Caki2 (cell line): ENCODE data around the gene PGP. TPM values are rescaled to one million over a fixed set of nuclear protein-coding genes. Genes with fewer than 3 reads are reported as not detected.
"Not testable (repeated sequence)": the region's sequence is repeated elsewhere in the genome, so short reads cannot be mapped to it uniquely, and the experiment has no call there.

ENCODE experiments used
- DNase-seq: peaks from one replicate; pipeline ENCODE4 v3.0.0-alpha.2; 2015; ENCODE audit warnings: low read depth
- in situ Hi-C: cut with HindIII; loops from 2 replicates; pipeline ENCODE4 v1.10.0; 2016; ENCODE audit warnings: low sequenced_read_pairs, low pct_unique_long_range_greater_than_20kb, mixed read lengths
- total RNA-seq: library from RNA; depleted of rRNA; stranded (reverse); fragments of >200 nt; shearing (Covaris generic); gene quantifications from 2 replicates; pipeline ENCODE4 v1.2.3, GENCODE V29; 2014; ENCODE audit warnings: low replicate concordance; rRNA removed

PGP gene
- 59.6 and 78.5 TPM in 2 replicates for total RNA-seq

DNA sequence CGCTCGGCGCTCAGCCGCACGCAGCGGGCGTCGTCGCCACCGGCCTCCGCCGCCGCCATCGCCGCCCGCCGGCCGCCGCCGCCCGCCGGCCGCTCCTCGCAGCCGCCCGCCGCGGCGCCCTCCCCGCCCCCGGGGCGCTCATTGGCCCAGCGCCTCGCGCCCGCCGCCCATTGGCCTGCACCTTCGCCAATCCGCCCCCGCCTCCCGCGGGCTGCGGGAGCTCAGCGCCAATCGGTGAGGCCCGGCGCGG lies at the start of gene PGP:
TSS of gene PGP (minus strand) at position 122 of the 250 bp plus-strand sequence. CDS start at position 59, 63 bp downstream.
- DNase-seq = no peak
- in situ Hi-C loops = no loop called here

DNA sequence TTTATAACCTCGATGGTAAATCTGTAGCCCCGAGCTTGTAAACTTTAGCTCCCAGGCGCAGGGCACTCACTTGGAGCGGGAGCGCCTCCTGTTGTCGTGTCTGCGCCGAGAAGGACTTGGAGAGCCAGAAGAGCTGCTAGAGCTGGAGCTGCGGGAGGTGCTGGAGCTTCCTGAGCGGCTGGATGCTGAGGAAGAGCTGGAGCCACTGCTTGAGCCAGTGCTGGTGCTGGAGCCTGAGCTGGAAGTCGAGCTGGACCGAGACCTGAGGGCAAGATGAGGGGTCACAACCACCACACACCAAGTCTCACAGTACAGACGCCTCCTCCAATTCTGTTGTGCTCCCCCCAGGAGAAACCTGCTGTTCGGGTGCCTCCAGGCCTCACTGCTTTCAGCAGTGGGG lies 48.4 kb upstream of the PGP start:
- in situ Hi-C loops, DNase-seq: not testable (repeated sequence)

DNA sequence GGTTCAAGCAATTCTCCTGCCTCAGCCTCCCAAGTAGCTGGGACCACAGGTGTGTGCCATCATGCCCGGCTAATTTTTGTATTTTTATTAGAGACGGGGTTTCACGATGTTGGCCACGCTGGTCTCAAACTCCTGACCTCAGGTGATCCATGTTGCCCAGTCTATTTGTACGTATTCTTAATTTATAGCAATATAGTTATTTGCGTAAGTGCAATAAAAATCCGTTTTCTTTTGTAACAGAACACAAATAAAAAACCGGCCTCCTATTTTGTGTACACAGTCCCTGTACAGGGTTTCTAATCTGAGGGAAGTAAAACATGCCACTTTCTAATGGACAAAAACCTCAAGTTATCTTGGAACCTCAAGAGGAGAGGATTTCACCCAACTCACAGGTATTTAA lies 45.6 kb upstream of the PGP start:
- no peak for DNase-seq
- in situ Hi-C loops = no loop called here

DNA sequence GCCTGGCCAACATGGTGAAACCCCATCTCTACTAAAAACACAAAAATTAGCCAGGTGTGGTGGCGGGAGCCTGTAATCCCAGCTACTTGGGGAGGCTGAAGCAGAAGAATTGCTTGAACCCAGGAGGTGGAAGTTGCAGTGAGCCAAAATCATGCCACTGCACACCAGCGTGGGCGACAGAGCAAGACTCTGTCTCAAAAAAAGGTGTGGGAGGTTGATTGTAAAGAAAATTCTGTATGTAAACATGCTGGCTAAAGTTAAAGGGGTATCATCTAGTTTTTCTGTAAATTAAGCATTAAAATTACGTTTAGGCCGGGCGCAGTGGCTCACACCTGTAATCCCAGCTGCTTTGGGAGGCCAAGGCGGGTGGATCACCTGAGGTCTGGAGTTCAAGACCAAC lies 43.9 kb upstream of the PGP start:
- in situ Hi-C loops, DNase-seq: not testable (repeated sequence)

- in situ Hi-C loops = no loop called here
- no peak for DNase-seq
These were observed 43.1 kb upstream of the PGP start for GRCh38 chr16:2257726-2258125.

GRCh38 chr16:2256531-2257140 lies 42.0 kb upstream of the PGP start:
- DNase-seq = no peak
- in situ Hi-C loops = no loop called here

- in situ Hi-C loops = no loop called here
- no peak for DNase-seq
These were observed 38.7 kb upstream of the PGP start for GRCh38 chr16:2253293-2253692.

DNA sequence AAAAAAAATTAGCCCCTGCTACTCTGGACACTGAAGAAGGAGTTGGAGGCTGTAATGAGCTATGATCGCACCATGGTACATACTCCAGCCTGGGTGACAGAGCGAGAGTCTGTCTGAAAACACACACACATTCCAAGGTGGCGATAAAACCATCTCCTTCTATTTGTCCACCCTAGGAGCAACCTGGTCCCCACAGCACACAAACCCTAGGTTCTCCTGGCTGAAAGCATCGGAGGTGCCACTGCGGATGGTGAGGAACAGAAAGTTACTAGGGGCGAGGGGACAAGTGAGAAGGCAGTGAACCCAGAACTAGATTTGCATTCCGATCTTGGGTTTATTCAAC lies 38.1 kb upstream of the PGP start:
- DNase-seq = no peak
- in situ Hi-C loops = no loop called here

DNA sequence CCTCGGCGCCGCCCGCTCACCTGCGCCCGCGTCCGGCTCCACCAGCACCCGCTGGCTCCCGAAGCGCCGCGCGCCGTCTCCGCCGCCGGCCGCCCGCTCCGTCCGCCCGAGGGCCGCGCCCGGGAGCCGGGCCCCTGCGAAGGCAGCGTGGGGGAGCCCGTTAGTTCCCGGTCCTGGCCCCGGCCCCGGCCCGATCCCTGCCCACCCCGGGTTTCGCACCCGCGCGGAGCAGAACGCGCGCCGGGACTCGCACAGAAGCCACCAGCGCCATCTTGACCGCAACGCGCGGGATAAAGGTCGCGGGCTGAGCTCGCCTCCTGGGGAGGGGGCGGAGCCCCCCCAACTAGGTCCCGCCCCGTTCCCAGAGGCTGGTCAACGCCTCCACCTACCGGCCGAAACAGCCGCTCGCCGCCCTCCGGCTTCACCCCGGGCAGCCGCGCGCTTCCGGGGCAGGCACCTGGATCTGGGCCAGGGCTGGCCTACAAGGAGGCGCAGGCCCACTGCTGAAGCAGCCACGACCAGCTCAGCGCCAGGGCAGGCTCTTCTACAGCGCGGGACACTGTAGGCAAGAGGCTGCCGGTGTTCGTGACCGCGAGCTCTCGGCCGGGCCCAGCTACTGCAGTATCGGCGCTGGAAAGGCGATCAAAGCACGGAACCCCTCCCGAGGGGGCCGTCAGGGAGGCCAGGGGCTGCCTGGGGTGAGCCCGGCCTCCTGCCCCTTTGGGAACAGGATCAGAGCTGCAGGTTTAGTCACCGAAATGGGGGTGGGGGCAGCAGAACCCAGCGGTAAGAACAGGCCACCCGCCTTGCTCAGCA lies 36.9 kb upstream of the PGP start, which contains the start of gene ECI1:
TSS of gene ECI1 (minus strand) at position 292 of the 816 bp plus-strand sequence. CDS start at position 271, 21 bp downstream.
- peak; percentile 99 for DNase-seq
- in situ Hi-C loops = no loop called here

- in situ Hi-C loops = no loop called here
- DNase-seq = peak; percentile 73
These were observed 36.1 kb upstream of the PGP start for GRCh38 chr16:2250652-2251295.

DNA sequence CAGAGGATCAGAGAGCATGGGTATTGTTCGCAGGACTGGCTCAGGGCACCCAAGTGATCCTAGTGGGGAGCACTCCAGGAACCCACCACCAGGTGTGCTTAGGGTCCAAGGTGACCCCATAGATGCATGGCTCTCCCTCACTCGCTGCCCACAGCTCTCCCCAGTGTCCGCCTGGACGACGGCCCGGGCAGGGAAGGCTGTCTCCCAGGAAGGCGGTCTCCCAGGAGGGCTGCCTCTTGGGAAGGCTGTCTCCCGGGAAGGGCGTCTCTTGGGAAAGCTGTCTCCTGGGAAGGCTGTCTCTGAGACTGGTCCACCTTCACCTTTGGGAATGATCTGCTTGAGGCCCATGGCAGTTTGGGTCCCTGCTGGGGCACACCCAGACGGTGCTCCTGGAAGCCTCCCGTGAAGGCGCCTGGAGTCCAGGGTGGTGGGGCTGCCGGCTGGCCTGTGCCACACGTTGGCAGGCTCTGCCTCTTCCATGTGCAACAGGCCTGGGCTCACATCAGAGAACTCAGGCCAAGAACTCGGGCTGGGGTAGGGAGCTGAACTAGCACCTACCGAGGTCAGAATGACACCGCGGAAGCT lies 31.8 kb upstream of the PGP start:
- no peak for DNase-seq
- in situ Hi-C loops = no loop called here

DNA sequence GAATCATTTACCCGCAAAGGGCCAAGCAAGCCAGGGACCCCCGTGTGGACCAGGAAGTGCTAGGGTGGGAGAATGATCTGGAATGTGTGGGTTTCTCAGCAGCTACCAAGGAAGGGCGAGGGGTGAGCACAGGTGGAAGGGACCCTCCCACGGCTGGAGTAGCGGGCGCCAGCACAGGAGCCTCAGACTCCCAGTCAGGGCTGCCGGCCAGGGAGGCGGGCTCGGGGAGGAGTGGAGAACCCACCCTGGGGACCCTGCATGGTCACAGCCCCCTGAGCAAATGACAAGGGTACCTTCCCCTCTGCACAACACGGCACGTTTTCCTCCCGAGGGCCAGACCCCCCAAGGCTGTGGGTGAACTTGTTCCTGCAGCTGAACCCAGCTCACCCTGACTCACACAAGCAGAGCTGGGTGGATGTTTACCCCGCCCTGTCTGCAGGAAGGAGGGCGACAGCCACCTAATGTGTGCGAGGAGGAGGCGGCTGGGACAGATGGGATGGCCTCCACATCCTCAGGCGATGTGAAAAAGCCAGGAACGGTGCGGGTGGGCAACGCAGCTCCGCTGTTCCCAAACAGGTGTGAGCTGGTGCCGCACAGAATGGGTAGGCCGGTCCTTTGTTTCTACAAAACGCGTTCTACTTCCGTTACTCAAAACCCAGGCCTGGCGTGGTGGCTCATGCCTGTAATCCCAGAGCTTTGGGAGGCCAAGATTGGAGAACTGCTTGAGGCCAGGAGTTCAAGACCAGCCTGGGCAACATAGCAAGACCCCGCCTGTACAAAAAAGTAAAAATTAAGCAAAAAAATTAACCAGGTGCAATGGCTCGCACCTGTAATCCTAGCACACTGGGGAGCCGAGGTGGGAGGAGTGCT lies 30.5 kb upstream of the PGP start:
- in situ Hi-C loops = no loop called here
- DNase-seq = no peak

DNA sequence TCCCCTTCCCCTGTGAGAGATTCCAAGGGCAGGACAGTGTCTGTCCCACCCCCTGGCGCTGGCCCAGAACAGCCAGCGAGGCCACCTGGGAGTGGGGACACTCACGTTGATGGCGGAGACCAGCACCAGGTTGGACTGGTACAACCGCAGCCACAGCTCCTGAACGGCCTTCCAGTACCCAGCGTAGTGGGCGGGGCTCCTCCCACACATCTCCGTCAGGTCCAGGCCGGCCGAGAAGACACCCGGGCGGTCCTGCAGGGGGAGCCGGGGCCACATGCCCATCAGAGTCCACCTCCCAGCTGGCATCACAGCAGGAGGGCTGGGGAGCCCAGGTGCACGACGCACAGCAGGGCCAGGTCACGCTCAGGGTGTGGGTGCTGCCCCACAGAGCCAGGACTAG lies 29.7 kb upstream of the PGP start:
- in situ Hi-C loops = no loop called here
- no peak for DNase-seq

GRCh38 chr16:2243781-2244180 lies 29.1 kb upstream of the PGP start:
- DNase-seq = no peak
- in situ Hi-C loops = no loop called here

- no peak for DNase-seq
- in situ Hi-C loops = no loop called here
These were observed 28.4 kb upstream of the PGP start for GRCh38 chr16:2243031-2243528.

GRCh38 chr16:2242598-2242997 lies 28.0 kb upstream of the PGP start:
- in situ Hi-C loops = no loop called here

GRCh38 chr16:2240331-2240730 lies 25.7 kb upstream of the PGP start:
- in situ Hi-C loops = not testable (repeated sequence)
- DNase-seq = peak; percentile 46

More at GRCh38 chr16:2242598-2242997, 28.0 kb upstream of the PGP start:
- DNase-seq = no peak
